GM10248 (cell line): Measurements from ENCODE around the gene CADPS.

Experiments
- CTCF ChIA-PET: fragments of 300-600 bp; sonication (Branson Sonifier 250); formaldehyde crosslinking; extraction: SDS; loops from one replicate; lab custom pipeline; 2021; ENCODE audit warnings: antibody characterized with exemption; lab: Yijun Ruan, JAX
- POLR2A ChIA-PET: fragments of 350-650 bp; sonication (Branson Sonifier 250); formaldehyde crosslinking; extraction: SDS; loops from one replicate; lab custom pipeline; 2020; ENCODE audit warnings: antibody characterized with exemption; lab: Yijun Ruan, JAX
- DNase-seq: peaks from one replicate; pipeline ENCODE4 v3.0.0; 2012; ENCODE audit errors: extremely low spot score
- TF ChIP-seq, protein P1 (sequence below): IDR thresholded peaks from 2 replicates; pipeline ENCODE4 v1.5.1; 2012; ENCODE audit warnings: mild to moderate bottlenecking, low read depth; ENCODE audit errors: extremely low read depth, missing control alignments, control extremely low read depth

Gene CADPS

DNA sequence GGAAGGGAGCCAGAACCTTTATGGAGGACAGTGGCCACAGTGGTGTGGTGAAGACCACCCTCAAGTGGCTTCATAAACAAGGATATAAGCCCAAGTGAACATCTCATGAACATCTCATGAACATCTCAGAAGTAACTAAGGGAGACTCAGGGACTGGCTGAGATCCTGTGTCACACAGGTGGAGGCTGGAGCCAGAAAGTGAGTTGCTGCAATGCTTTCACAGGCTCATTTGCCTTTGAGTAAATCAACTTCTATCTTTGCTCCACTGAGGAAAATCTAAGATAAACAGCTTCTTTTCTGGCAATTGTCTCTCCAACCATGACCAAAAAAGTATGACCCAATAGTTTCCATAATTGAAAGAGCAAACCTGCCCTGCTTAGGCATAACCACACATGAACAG is 152.9 kb downstream of the CADPS start:
- POLR2A ChIA-PET, result no interaction called here
- CTCF ChIA-PET, result interaction anchor here (1.2 to 1.3 kb wide), 2 partner anchors 10 to 16 kb away, joined by 3 to 5 read pairs; no protein-coding TSS in a partner anchor
- DNase-seq, result no peak
- TF ChIP-seq, protein P1, sequence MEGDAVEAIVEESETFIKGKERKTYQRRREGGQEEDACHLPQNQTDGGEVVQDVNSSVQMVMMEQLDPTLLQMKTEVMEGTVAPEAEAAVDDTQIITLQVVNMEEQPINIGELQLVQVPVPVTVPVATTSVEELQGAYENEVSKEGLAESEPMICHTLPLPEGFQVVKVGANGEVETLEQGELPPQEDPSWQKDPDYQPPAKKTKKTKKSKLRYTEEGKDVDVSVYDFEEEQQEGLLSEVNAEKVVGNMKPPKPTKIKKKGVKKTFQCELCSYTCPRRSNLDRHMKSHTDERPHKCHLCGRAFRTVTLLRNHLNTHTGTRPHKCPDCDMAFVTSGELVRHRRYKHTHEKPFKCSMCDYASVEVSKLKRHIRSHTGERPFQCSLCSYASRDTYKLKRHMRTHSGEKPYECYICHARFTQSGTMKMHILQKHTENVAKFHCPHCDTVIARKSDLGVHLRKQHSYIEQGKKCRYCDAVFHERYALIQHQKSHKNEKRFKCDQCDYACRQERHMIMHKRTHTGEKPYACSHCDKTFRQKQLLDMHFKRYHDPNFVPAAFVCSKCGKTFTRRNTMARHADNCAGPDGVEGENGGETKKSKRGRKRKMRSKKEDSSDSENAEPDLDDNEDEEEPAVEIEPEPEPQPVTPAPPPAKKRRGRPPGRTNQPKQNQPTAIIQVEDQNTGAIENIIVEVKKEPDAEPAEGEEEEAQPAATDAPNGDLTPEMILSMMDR, result no peak

DNA sequence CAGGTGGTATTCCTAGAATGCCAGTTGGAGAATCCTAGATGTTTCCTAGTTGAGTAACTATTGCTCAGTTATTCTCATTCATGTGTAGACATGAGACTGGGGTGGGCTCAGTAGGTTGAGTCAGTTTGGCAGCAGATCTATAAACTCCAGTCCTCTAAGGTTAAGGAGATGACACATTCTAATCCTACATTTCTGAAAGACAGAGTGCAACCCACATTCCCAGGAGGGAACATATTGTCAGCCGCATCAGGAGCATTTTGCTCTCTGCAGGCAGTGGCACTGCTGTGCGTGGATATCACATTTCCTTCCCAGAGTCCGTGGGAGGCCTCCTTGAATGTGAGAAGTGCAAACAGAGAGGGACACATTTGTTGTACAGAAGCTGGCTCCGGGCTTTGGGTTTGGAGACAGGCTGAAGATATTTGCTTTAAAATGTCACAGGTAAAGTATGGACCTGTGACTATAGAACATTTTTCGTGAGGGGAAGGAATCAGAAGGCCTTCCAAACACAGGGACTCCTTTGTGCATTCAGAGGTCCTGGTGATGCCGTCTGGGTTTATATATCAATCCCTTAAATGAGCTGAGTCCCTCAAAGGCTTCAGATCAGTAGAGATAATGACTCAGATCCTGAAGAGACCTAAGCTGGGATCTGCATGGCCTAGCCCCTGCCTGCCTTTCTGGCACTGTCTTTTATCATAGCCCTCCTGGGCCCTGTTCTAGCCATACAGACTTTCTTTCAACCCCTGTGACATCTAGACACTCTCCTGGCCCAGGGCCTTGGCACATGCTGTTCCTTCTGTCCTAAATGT is 156.5 kb downstream of the CADPS start:
- no peak for DNase-seq
- CTCF ChIA-PET, result interaction anchor here (1.4 to 2.0 kb wide), 2 partner anchors 14 to 15 kb away, joined by 4 read pairs; no protein-coding TSS in a partner anchor
- TF ChIP-seq, protein P1, result no peak
- POLR2A ChIA-PET, result no interaction called here

DNA sequence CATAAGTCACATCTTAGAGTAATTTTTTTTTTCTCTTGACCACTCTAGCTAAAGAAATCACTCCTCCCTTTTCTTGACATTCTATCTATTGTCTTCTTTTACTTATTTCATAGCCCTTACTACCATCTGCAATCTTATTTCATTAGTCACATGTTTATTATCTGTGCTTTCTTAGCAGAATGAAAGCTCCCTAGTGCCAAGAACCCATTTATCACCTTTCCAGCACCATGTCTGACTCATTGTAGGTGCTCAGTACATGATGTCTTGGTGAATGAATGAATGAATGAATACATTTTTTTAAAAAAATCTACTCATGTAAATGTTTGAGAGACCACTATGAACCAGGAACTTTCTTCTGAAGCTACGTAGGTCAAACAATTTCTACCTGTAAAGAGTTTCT is 157.2 kb downstream of the CADPS start:
- ChIA-PET POLR2A (no interaction called here), CTCF (interaction anchor here (2.0 kb wide), 1 partner anchor 15 kb away, joined by 4 read pairs; no protein-coding TSS in a partner anchor)
- DNase-seq, result no peak
- TF ChIP-seq, protein P1, result no peak

DNA sequence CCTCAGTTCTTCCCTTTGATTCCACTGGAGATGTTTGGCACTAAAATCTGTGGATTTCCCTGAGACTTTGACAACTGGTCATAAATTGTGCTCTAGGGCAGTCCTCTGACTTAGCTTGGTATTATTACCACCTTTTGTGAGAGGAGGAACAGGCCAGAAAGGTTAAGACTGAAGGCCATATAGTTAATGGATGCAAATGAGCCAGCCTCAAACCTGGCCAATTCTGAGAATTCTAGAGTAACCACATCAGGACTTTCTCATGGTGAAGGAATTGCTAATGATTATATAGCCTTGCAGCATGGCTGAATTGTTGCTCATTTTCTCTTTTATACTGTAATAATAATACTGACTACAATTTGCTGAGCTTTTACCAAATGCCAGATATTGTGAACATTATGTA is 162.5 kb downstream of the CADPS start:
- ChIA-PET POLR2A (no interaction called here), CTCF (interaction anchor here (1.3 kb wide), 1 partner anchor 9 kb away, joined by 3 read pairs; no protein-coding TSS in a partner anchor)
- TF ChIP-seq, protein P1, result no peak
- DNase-seq, result no peak

DNA sequence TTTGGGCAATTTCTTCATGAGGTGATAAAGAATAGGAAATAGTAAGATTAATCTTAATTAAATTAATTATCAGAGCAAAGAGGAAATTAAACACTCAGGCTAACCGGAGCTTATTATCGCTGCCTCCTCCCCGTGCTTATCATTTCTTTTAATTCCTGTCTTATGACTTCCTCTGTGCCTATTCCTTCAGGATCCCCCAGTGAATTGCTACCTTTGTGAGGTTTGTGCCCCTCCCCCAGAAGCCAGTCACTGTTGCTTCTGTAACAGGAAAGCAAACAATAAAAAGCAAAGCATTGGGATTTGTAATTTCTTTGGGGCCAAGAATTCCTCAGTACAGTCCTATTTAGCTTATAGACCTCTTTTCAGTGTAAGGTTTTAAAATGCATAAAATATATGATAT is 164.5 kb downstream of the CADPS start:
- ChIA-PET POLR2A (no interaction called here), CTCF (interaction anchor here (2.2 kb wide), 1 partner anchor 17 kb away, joined by 6 read pairs; no protein-coding TSS in a partner anchor)
- DNase-seq, result no peak
- TF ChIP-seq, protein P1, result no peak

DNA sequence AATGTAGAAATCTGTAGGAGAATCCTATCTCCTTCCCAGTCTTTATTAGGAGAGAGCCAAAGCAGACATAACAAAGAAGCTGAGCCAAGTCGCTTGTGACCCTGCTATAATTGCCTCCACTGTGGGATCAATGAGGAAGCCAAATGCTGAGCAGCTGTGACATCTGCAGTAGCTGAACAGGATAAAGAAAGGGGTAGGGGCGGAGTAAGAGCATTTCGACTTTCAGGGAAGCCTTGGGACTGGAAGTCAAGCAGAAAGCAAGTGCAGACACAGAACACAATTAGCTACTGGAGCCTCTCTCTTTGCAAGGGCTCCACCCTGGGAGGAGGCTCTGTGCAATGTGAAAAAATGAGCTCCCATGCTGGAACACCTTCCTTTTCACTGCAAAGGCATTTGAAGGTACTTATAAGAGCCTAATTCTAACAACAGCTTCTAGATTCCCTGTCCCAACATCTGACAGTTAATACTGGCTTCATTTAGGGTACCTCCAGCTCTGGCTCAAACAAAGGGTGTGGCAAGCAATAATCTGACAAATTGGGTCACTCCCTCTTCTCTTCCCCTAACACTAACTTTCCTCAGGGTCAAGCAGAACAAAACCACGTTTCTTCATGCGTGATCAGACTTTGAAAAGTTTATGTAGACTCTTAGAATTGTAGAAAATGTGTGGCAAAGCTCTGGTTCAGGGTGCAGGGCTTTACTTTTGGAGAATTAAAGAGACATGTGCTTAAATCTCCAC is 166.4 kb downstream of the CADPS start:
- TF ChIP-seq, protein P1, result no peak
- ChIA-PET POLR2A (no interaction called here), CTCF (interaction anchor here (1.8 kb wide), 1 partner anchor 11 kb away, joined by 6 read pairs; no protein-coding TSS in a partner anchor)
- no peak for DNase-seq
